ENCODE measurements around the gene KDSR. TPM values are rescaled to one million over a fixed set of nuclear protein-coding genes. Genes with fewer than 3 reads are reported as not detected.

KDSR gene
- total RNA-seq, 1 donor from 2014 or later: 12.2 TPM

GRCh38 chr18:63311118-63312018 lies 55.6 kb downstream of the KDSR start:
- DNase-seq (ENCODE audit: low spot score in 2 of 2) (no peak), FAIRE-seq (no peak)

- DNase-seq (ENCODE audit: low spot score in 2 of 2): no peak
- FAIRE-seq: no peak
Observed at GRCh38 chr18:63309422-63309821, 57.6 kb downstream of the KDSR start.

GRCh38 chr18:63307551-63308200 lies 59.3 kb downstream of the KDSR start:
- no peak for DNase-seq (ENCODE audit: low spot score in 2 of 2)
- no peak for FAIRE-seq

GRCh38 chr18:63306819-63307550 lies 60.0 kb downstream of the KDSR start:
- no peak for FAIRE-seq
- no peak for DNase-seq (ENCODE audit: low spot score in 2 of 2)

- FAIRE-seq (no peak), DNase-seq (ENCODE audit: low spot score in 2 of 2) (no peak)
Observed at GRCh38 chr18:63306249-63306648, 60.8 kb downstream of the KDSR start.

- DNase-seq (ENCODE audit: low spot score in 2 of 2) (no peak), FAIRE-seq (no peak)
Observed at GRCh38 chr18:63303547-63303946, 63.5 kb downstream of the KDSR start.

- no peak for DNase-seq (ENCODE audit: low spot score in 2 of 2)
- FAIRE-seq: no peak
Observed at GRCh38 chr18:63302636-63303405, 64.2 kb downstream of the KDSR start.

GRCh38 chr18:63302220-63302619 lies 64.8 kb downstream of the KDSR start:
- DNase-seq (ENCODE audit: low spot score in 2 of 2): no peak
- no peak for FAIRE-seq

GRCh38 chr18:63301434-63301833 lies 65.6 kb downstream of the KDSR start:
- DNase-seq (ENCODE audit: low spot score in 2 of 2) (no peak), FAIRE-seq (no peak)

- FAIRE-seq: no peak
- no peak for DNase-seq (ENCODE audit: low spot score in 2 of 2)
Observed at GRCh38 chr18:63299837-63300745, 66.9 kb downstream of the KDSR start.

GRCh38 chr18:63298400-63299365 lies 68.3 kb downstream of the KDSR start:
- no peak for FAIRE-seq
- no peak for DNase-seq (ENCODE audit: low spot score in 2 of 2)

- DNase-seq (ENCODE audit: low spot score in 2 of 2) (no peak), FAIRE-seq (no peak)
Observed at GRCh38 chr18:63297687-63298399, 69.2 kb downstream of the KDSR start.

- DNase-seq (ENCODE audit: low spot score in 2 of 2) (no peak), FAIRE-seq (no peak)
Observed at GRCh38 chr18:63293935-63294334, 73.1 kb downstream of the KDSR start.

- FAIRE-seq: no peak
- no peak for DNase-seq (ENCODE audit: low spot score in 2 of 2)
Observed at GRCh38 chr18:63292831-63293683, 73.9 kb downstream of the KDSR start.

- DNase-seq (ENCODE audit: low spot score in 2 of 2) (no peak), FAIRE-seq (no peak)
Observed at GRCh38 chr18:63291278-63291677, 75.7 kb downstream of the KDSR start.

GRCh38 chr18:63290821-63291200 lies 76.2 kb downstream of the KDSR start:
- no peak for FAIRE-seq
- DNase-seq (ENCODE audit: low spot score in 2 of 2): no peak
